ENCODE measurements around the gene TECTB.

TECTB gene

DNA sequence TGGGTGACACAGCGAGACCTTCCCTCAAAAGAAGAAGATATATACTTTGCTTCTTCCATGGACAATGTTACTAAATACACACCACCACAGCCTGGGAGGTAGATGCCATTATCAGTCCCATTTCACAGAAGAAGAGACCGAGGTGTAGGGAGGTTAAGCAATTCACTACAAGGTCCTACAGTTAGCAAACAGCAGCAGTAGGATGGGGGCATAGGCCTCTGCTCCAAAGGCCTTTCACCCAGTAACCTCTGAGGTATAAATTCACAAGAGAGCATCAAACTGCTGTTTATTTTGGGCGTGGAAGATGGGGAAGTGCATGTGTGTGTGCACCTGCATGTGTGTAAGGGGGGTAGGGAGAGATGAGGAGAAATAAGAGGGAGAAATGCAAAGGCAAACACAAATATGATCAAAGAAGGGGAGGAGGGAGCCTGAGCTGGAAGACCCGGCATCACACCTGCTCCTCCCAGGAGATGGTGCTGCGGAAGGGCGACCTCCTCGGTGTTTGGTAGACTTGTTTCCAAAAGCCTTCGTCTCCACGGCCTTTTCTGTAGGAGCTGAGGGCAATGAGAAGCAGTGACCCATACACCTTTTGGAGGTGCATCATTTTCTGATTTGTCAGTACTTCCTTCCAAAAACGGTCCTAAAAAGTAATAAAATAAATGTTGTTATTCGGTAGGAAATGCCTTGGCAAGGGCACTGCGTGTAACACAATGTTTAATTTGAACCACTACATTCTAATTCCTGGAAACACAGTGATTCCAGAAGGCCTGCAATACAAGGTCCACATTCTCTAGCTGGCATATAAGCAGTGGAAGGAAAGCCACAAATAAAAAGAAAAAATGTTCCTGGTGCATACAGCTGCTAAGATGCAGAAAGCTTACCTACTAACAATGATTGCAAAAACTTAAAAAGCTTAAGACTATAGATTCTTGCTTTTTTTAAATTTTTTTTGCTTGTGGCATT lies 64.8 kb downstream of the TECTB start:
- no peak for DNase-seq (ENCODE audit: low read depth)

DNA sequence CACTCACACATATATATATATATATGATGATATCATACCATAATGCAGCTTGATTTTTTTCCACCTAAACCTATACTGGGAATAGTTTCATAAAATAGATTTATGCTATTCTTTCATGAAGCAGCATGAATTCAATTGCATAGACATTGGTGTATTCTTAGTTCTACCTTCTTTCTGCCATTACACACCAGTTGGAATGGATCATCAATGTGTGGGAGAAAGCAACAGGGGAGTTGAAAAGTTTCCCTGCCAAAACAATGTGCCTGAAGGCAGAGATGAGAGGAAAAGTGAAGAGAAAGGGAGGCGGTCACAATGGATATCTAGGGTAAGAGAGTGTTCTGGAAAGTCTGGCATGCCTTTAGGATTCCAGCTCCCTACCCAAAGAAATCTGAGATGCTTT lies 65.6 kb downstream of the TECTB start:
- no peak for DNase-seq (ENCODE audit: low read depth)

GRCh38 chr10:112349521-112350085 lies 66.4 kb downstream of the TECTB start:
- no peak for DNase-seq (ENCODE audit: low read depth)

DNA sequence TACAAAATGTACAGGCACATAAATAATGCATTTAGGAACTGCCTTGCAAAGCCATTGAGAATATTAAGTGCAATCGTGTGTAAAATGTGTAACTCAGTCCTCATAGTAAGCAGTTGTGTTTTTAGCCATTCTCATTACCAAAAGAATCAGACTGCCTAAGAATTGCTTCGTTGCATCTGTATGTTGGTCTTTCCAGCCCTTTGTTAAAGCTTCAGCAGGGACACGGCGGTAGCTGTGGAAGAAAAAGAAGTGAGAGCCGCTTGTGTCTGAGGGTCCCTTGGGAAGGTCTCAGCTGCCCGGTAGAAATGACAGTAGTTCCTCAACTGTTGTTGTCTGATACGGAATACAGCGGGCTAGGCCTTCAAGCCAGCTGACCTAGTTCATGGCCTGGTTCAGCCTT lies 67.9 kb downstream of the TECTB start:
- no peak for DNase-seq (ENCODE audit: low read depth)

DNA sequence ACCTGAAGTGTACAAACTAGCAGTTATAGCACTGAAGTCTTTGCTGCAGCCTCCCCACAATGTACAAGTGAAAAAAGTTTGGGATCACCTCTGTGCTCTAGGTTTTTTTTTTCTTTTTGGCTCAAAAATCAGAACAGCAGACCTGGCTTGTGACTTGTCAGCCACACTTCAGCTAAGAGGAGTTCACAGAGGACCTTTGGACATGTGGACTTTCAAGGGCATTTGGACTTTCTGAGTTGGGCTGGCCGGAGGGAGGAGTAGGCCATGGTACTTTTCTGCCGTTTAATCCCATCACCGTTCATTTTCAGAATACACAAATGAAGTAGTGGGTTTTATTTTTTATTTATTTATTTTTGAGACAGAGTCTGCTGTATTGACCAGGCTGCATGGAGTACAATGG lies 68.8 kb downstream of the TECTB start:
- no peak for DNase-seq (ENCODE audit: low read depth)

DNA sequence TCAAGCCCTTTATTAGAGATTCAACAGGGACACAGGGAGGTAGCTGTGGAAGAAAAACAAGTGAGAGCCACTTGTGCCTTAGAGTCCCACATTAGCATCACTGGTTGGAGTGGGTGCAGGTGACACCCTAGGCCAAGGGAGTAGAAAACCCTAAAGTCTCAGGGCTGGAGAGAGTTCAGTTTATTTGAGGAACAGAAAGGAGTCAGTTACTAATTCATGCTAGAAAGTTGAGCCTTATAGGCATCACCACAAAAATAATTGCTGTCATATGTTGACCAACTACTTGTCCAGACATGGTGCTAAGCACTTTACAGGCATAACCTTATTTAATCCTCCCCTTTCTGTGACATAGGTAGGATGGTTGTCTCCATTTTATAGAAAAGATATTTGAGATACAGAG lies 69.8 kb downstream of the TECTB start:
- no peak for DNase-seq (ENCODE audit: low read depth)
